Activated CD4-positive, alpha-beta T cell treated with anti-CD3 and anti-CD28 coated beads for 48 hours (primary cell): ENCODE measurements around the gene CFD.
"Not testable (repeated sequence)": the region's sequence is repeated elsewhere in the genome, so short reads cannot be mapped to it uniquely, and the experiment has no call there.

ENCODE experiments used
- DNase-seq: peaks from one replicate; pipeline ENCODE4 v3.0.0-alpha.2; 2020

The CFD gene

GRCh38 chr19:825897-826644 is 33.4 kb upstream of the CFD start:
- DNase-seq: no peak

GRCh38 chr19:827314-827709 is 32.2 kb upstream of the CFD start:
- no peak for DNase-seq

- DNase-seq: no peak
Observed at GRCh38 chr19:827710-828321, 31.6 kb upstream of the CFD start, which contains the start of gene AZU1. Gene AZU1 (plus strand): TSS chr19:827837. CDS start chr19:827847, 10 bp downstream.

GRCh38 chr19:829129-829758 is 30.2 kb upstream of the CFD start:
- DNase-seq: no peak

- no peak for DNase-seq
Observed at GRCh38 chr19:831407-832369, 27.8 kb upstream of the CFD start.

- DNase-seq: no peak
Observed at GRCh38 chr19:834216-834615, 25.2 kb upstream of the CFD start.

GRCh38 chr19:835210-835810 is 24.2 kb upstream of the CFD start:
- DNase-seq: no peak

- DNase-seq: no peak
Observed at GRCh38 chr19:840519-841206, 18.8 kb upstream of the CFD start, which contains the start of gene PRTN3. Gene PRTN3 (plus strand): TSS chr19:840999. CDS start chr19:841009, 10 bp downstream.

- not testable (repeated sequence) for DNase-seq
Observed at GRCh38 chr19:842802-843179, 16.7 kb upstream of the CFD start.

- DNase-seq: no peak
Observed at GRCh38 chr19:843180-843835, 16.2 kb upstream of the CFD start.

GRCh38 chr19:843836-844545 is 15.5 kb upstream of the CFD start:
- no peak for DNase-seq

GRCh38 chr19:844546-844971 is 14.9 kb upstream of the CFD start:
- no peak for DNase-seq

GRCh38 chr19:845707-846521 is 13.6 kb upstream of the CFD start:
- DNase-seq: no peak

GRCh38 chr19:848386-848921 is 11.0 kb upstream of the CFD start:
- no peak for DNase-seq

- DNase-seq: not testable (repeated sequence)
Observed at GRCh38 chr19:849195-849594, 10.3 kb upstream of the CFD start.

- peak; percentile 38 for DNase-seq
Observed at GRCh38 chr19:850221-850978, 9.1 kb upstream of the CFD start.

GRCh38 chr19:850979-851335 is 8.5 kb upstream of the CFD start:
- DNase-seq: no peak
